ENCODE data around the gene SLC16A6.

Gene SLC16A6

GRCh38 chr17:68307443-68307842 lies 16.5 kb upstream of the SLC16A6 start:
- Histone ChIP-seq H3K36me3 (no peaks in the 10 kb centered on the region), H3K27ac (no peak overlapping the region), H3K4me1 (no peaks in the 10 kb centered on the region), H3K4me3 (no peak overlapping the region), H3K27me3 (no peaks in the 10 kb centered on the region), H3K9me3 (no peaks in the 10 kb centered on the region)
- no peak for TF ChIP-seq CTCF (IDR thresholded peaks at IDR 0.05)
- no peak for DNase-seq
- intact Hi-C loops (cut with DNase I; ENCODE audit: low total_unique reads), result no loop called here

GRCh38 chr17:68306819-68307218 lies 15.9 kb upstream of the SLC16A6 start:
- H3K36me3 ChIP-seq, result no peaks in the 10 kb centered on the region
- no peak overlapping the region for H3K4me3 ChIP-seq
- no peaks in the 10 kb centered on the region for H3K9me3 ChIP-seq
- H3K27me3 ChIP-seq, result no peaks in the 10 kb centered on the region
- intact Hi-C loops (cut with DNase I; ENCODE audit: low total_unique reads), result no loop called here
- H3K4me1 ChIP-seq, result no peaks in the 10 kb centered on the region
- no peak for TF ChIP-seq CTCF (IDR thresholded peaks at IDR 0.05)
- no peak for DNase-seq
- H3K27ac ChIP-seq, result no peak overlapping the region

- H3K27me3 ChIP-seq, result no peaks in the 10 kb centered on the region
- no peaks in the 10 kb centered on the region for H3K4me1 ChIP-seq
- no peak overlapping the region for H3K4me3 ChIP-seq
- H3K9me3 ChIP-seq, result no peaks in the 10 kb centered on the region
- H3K36me3 ChIP-seq, result no peaks in the 10 kb centered on the region
- H3K27ac ChIP-seq, result no peak overlapping the region
- intact Hi-C loops (cut with DNase I; ENCODE audit: low total_unique reads), result no loop called here
- DNase-seq, result no peak
- no peak for TF ChIP-seq CTCF (IDR thresholded peaks at IDR 0.05)
These were observed 14.2 kb upstream of the SLC16A6 start for GRCh38 chr17:68305142-68305541.

- no peaks in the 10 kb centered on the region for H3K9me3 ChIP-seq
- H3K27ac ChIP-seq, result no peak overlapping the region
- no peak for DNase-seq
- TF ChIP-seq CTCF (IDR thresholded peaks at IDR 0.05), result no peak
- H3K4me3 ChIP-seq, result no peak overlapping the region
- H3K4me1 ChIP-seq, result no peaks in the 10 kb centered on the region
- intact Hi-C loops (cut with DNase I; ENCODE audit: low total_unique reads), result no loop called here
- no peaks in the 10 kb centered on the region for H3K36me3 ChIP-seq
- no peaks in the 10 kb centered on the region for H3K27me3 ChIP-seq
These were observed 13.8 kb upstream of the SLC16A6 start for GRCh38 chr17:68304706-68305105.

GRCh38 chr17:68302666-68303065 lies 11.7 kb upstream of the SLC16A6 start:
- no peaks in the 10 kb centered on the region for H3K4me1 ChIP-seq
- intact Hi-C loops (cut with DNase I; ENCODE audit: low total_unique reads), result no loop called here
- H3K9me3 ChIP-seq, result no peaks in the 10 kb centered on the region
- TF ChIP-seq CTCF (IDR thresholded peaks at IDR 0.05), result no peak
- H3K27me3 ChIP-seq, result no peaks in the 10 kb centered on the region
- DNase-seq, result no peak
- no peaks in the 10 kb centered on the region for H3K36me3 ChIP-seq
- no peak overlapping the region for H3K27ac ChIP-seq
- no peak overlapping the region for H3K4me3 ChIP-seq

- no peaks in the 10 kb centered on the region for H3K4me1 ChIP-seq
- TF ChIP-seq CTCF (IDR thresholded peaks at IDR 0.05), result no peak
- H3K9me3 ChIP-seq, result no peaks in the 10 kb centered on the region
- intact Hi-C loops (cut with DNase I; ENCODE audit: low total_unique reads), result no loop called here
- no peak for DNase-seq
- H3K27ac ChIP-seq, result no peak overlapping the region
- no peaks in the 10 kb centered on the region for H3K27me3 ChIP-seq
- H3K36me3 ChIP-seq, result no peaks in the 10 kb centered on the region
- H3K4me3 ChIP-seq, result no peak overlapping the region
These were observed 11.2 kb upstream of the SLC16A6 start for GRCh38 chr17:68302066-68302564.

Data from tibial artery (tissue), 4 donors.